ENCODE data around the gene GNAS.
A peak's percentile ranks its signal among the peaks of the same experiment; 100 is the strongest.
"Not testable (repeated sequence)": the region's sequence is repeated elsewhere in the genome, so short reads cannot be mapped to it uniquely, and the experiment has no call there.

Gene GNAS

GRCh38 chr20:58826271-58826670 lies 26.2 kb upstream of the GNAS start:
- DNase-seq (ENCODE audit: low read depth in 2 of 2, low spot score in 1 of 2) = no peak

GRCh38 chr20:58828136-58828535 lies 24.4 kb upstream of the GNAS start:
- DNase-seq (ENCODE audit: low read depth in 2 of 2, low spot score in 1 of 2) = no peak

- DNase-seq (ENCODE audit: low read depth in 2 of 2, low spot score in 1 of 2) = not testable (repeated sequence)
These were observed 23.7 kb upstream of the GNAS start for GRCh38 chr20:58828804-58829203.

DNA sequence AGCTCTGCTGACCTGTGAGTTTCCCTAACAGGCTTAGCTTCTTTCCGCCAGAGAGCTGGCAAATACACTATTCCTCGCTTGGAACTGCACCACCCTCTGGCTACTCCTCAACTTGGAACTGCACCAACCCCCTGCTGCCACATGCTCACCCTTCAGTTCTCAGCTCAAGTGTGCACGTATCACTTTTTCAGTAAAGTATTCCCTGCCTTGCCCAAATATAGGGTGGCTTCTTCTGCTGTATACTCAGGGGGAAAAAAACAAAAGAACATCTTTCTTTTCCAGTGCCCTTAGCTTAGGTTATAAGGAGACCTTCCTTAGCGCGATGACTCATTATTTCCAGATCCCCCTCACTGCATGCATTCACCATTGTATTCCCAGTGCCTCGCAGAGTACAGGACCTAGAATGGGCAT lies 23.0 kb upstream of the GNAS start:
- DNase-seq (ENCODE audit: low read depth in 2 of 2, low spot score in 1 of 2) = no peak

GRCh38 chr20:58832457-58832856 lies 20.1 kb upstream of the GNAS start:
- no peak for DNase-seq (ENCODE audit: low read depth in 2 of 2, low spot score in 1 of 2)

DNA sequence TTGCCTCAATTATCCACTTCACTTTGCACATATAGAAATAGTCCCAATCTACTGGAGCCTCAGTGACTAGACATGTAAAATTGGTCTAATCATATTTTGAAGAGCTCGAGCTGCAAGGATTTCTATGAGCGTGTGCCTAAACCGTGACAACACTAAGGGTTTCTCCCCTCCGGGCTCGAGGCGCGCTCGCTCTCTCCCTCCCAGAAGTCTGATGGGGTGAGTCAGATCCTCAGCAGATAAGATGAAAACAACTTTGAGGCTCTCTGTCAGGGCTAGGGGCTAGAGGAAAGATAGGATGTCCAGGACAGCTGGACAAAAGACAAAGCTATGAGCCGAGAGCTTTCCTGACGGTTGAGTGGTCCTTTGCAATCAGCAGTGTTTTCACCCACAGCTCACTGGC lies 18.6 kb upstream of the GNAS start:
- no peak for DNase-seq (ENCODE audit: low read depth in 2 of 2, low spot score in 1 of 2)

- no peak for DNase-seq (ENCODE audit: low read depth in 2 of 2, low spot score in 1 of 2)
These were observed 17.3 kb upstream of the GNAS start for GRCh38 chr20:58835231-58835630.

DNA sequence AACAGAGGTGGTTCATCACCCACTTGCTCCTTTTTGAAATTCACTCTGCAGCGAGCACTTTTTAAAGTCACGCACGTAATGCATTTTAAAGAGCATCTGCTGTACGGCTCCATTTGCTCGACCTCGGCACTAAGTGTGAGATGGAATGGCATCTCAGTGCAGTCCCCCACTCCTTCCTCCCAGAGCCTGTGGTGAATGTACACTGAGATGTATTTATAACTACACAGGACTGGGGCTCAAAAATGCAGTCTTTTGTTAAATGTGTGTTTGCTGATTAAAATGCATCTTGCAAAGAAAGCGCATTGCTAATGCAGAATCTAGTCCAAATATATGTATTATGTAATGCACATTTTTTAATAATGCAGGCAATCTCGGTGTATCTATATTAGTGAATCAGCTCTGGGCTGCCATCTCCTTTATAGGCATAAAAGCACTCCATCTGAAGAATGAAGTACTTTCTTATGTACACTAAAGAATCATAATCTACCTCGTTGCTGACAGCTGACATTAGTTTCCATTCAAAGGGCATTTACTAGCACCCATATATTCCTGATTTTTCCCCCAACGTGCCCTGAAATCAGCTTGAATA lies 15.8 kb upstream of the GNAS start:
- DNase-seq (ENCODE audit: low read depth in 2 of 2, low spot score in 1 of 2) = no peak

GRCh38 chr20:58837717-58838116 lies 14.8 kb upstream of the GNAS start:
- DNase-seq (ENCODE audit: low read depth in 2 of 2, low spot score in 1 of 2) = no peak

DNA sequence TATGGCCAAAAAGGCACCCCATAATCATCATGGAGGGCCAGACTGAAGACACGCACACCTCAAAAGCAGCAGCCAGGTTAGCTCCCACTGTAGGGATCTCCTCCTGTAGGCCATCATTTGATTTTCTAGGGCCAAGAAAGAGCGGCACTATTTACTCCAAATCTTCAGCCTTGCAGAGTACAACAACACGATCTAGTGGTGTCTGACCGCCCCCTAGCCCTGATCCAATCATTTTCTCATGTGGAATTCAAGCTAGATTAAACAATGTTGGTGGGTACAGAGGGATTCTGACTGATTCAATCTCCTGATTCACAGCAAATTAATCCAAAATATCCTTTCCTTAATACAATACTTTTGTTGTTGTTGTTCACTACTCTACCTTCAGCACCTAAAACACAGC lies 14.3 kb upstream of the GNAS start:
- DNase-seq (ENCODE audit: low read depth in 2 of 2, low spot score in 1 of 2) = no peak

GRCh38 chr20:58839474-58839874 lies 13.0 kb upstream of the GNAS start:
- peak in 1 of 2 donors; percentile 18 for DNase-seq (ENCODE audit: low read depth in 2 of 2, low spot score in 1 of 2)

GRCh38 chr20:58839991-58840747 lies 12.3 kb upstream of the GNAS start:
- no peak for DNase-seq (ENCODE audit: low read depth in 2 of 2, low spot score in 1 of 2)

- DNase-seq (ENCODE audit: low read depth in 2 of 2, low spot score in 1 of 2) = no peak
These were observed 11.5 kb upstream of the GNAS start for GRCh38 chr20:58840816-58841538.

GRCh38 chr20:58841539-58842264 lies 10.8 kb upstream of the GNAS start:
- no peak for DNase-seq (ENCODE audit: low read depth in 2 of 2, low spot score in 1 of 2)

GRCh38 chr20:58842276-58842675 lies 10.2 kb upstream of the GNAS start:
- no peak for DNase-seq (ENCODE audit: low read depth in 2 of 2, low spot score in 1 of 2)

GRCh38 chr20:58843128-58843556 lies 9.4 kb upstream of the GNAS start:
- DNase-seq (ENCODE audit: low read depth in 2 of 2, low spot score in 1 of 2) = no peak

GRCh38 chr20:58845706-58846105 lies 6.8 kb upstream of the GNAS start:
- DNase-seq (ENCODE audit: low read depth in 2 of 2, low spot score in 1 of 2) = no peak

DNA sequence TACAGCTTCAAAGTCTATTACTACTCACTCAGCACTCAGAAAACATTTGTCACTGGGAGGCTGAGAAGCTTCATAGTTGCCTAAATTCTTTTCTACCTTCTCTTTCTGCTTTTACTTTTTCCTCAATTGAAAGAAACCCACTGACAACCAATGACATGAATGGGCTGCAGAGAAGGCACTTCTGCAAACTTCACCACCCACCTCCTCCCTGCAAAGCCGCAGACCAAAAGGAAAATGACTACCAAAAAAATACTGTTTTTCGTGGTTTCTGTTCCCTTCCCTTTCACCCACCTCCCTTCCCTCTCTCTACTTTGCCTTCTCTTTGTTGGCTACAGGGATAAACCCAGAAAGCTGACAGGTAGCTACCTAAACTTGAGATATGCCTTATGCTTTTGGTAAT lies 5.1 kb upstream of the GNAS start:
- DNase-seq (ENCODE audit: low read depth in 2 of 2, low spot score in 1 of 2) = no peak

DNA sequence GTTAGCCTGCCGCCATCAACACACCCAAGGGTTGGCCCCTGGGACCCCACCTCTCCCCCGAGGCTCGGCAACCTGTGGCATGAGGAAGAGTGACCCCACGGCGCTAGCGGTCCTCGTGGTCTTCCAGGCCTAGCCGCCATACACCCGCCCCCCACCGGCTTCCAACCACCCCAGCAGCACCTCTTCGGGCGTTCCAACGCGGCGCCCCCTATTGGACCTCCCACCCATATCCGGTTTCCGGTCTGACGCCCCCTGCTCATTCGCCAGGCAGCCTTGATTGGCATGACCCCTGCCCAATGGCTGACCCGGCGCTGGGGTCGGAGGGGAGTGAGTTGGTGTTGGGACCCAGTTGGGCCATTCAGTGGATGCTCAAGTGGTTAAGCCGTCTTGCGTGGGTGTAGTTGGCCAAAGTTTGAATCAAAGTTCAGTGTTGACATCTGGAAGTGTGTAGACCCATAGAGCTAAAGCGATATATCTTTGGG lies 1.8 kb upstream of the GNAS start, which contains the start of gene GNAS-AS1:
GNAS-AS1 (minus strand) TSS at position 210 of the 482 bp plus-strand sequence.
- DNase-seq (ENCODE audit: low read depth in 2 of 2, low spot score in 1 of 2) = peak; percentile 56 to 57

DNA sequence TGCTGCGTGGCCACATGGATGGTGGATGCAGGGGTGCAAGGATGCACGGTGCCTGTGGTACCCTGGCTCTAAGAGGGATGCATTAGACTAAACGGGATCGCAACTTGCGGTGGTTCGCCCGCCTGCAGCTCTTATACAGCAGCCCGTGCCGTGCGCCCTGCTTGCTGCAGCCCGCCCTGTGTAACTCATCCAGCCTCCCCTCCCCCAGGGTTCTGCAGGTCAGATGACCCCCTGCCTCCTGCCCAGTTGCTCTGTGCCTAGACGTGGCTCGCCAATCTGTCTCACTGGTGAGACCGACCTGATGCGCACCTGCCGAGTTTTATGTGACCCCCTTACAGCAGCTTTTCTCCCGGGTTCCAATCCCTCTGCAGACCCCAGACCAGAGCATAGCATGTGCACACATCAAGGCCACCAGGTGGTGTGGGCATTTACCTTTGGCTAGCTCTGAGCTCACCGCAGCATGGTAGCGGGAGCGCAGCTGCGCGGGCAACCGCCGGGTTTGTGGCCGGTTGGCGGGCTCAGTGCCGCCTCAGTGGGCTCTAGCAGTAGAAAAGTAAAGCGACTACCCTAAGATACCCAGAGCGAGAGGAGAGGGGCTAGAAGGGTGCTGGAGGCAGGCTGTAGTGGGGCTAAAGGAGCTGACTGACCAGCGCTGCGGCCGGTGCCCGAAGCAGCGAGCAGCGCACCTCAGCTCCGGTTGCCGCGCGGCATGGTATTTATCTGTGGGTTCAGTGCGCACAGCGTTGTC lies 1.1 kb upstream of the GNAS start:
- DNase-seq (ENCODE audit: low read depth in 2 of 2, low spot score in 1 of 2) = no peak
